HL-60 (cell line): ENCODE measurements around the gene PDE6D.

ENCODE experiments used
- GABPA ChIP-seq: IDR thresholded peaks from 2 replicates; pipeline ENCODE4 v1.6.1; 2012; ENCODE audit warnings: low read depth
- POLR2AphosphoS5 ChIP-seq: IDR thresholded peaks from 2 replicates; pipeline ENCODE4 v1.6.1; 2012; ENCODE audit warnings: low read depth
- TF ChIP-seq, protein P1 (sequence below): IDR thresholded peaks from one replicate; pipeline ENCODE4 v1.5.1; 2011; ENCODE audit warnings: low read length, control low read depth, inconsistent platforms; ENCODE audit not compliant: insufficient read depth
- TF ChIP-seq, protein P2 (sequence below): IDR thresholded peaks from 2 replicates; pipeline ENCODE4 v1.6.1; 2012; ENCODE audit warnings: low read depth; ENCODE audit not compliant: insufficient replicate concordance

DNA sequence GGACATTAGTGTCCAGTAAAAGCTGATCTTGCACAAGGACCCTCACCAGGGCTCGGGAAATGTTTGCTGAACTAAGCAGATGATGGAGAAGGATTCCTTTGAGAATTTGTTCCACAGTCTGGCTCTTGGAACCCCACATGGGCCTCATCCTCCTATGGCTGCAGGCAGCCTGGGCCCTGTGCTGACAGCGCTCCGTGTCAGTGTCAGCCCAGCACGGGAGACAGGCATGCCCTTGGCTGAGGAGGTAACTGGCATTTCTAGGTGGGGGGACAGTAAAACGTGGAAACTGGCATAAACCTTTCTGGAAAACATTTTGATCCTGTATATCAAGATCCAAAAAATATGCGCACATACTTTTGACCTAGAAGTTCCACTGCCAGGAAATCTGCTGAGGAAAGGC lies 62.3 kb downstream of the PDE6D start:
- TF ChIP-seq, protein P1, sequence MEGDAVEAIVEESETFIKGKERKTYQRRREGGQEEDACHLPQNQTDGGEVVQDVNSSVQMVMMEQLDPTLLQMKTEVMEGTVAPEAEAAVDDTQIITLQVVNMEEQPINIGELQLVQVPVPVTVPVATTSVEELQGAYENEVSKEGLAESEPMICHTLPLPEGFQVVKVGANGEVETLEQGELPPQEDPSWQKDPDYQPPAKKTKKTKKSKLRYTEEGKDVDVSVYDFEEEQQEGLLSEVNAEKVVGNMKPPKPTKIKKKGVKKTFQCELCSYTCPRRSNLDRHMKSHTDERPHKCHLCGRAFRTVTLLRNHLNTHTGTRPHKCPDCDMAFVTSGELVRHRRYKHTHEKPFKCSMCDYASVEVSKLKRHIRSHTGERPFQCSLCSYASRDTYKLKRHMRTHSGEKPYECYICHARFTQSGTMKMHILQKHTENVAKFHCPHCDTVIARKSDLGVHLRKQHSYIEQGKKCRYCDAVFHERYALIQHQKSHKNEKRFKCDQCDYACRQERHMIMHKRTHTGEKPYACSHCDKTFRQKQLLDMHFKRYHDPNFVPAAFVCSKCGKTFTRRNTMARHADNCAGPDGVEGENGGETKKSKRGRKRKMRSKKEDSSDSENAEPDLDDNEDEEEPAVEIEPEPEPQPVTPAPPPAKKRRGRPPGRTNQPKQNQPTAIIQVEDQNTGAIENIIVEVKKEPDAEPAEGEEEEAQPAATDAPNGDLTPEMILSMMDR, result no peak
- TF ChIP-seq, protein P2, sequence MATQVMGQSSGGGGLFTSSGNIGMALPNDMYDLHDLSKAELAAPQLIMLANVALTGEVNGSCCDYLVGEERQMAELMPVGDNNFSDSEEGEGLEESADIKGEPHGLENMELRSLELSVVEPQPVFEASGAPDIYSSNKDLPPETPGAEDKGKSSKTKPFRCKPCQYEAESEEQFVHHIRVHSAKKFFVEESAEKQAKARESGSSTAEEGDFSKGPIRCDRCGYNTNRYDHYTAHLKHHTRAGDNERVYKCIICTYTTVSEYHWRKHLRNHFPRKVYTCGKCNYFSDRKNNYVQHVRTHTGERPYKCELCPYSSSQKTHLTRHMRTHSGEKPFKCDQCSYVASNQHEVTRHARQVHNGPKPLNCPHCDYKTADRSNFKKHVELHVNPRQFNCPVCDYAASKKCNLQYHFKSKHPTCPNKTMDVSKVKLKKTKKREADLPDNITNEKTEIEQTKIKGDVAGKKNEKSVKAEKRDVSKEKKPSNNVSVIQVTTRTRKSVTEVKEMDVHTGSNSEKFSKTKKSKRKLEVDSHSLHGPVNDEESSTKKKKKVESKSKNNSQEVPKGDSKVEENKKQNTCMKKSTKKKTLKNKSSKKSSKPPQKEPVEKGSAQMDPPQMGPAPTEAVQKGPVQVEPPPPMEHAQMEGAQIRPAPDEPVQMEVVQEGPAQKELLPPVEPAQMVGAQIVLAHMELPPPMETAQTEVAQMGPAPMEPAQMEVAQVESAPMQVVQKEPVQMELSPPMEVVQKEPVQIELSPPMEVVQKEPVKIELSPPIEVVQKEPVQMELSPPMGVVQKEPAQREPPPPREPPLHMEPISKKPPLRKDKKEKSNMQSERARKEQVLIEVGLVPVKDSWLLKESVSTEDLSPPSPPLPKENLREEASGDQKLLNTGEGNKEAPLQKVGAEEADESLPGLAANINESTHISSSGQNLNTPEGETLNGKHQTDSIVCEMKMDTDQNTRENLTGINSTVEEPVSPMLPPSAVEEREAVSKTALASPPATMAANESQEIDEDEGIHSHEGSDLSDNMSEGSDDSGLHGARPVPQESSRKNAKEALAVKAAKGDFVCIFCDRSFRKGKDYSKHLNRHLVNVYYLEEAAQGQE, result no peak
- TF ChIP-seq GABPA (no peak), POLR2AphosphoS5 (no peak)
